Prostate gland (tissue), 2 donors: Measurements from ENCODE around the gene TMEM178A.

Experiments
- POLR2A ChIP-seq: fragments of 450-650 bp; IDR thresholded peaks from one replicate; pipeline ENCODE4 v1.6.1; 2016; ENCODE audit warnings: antibody characterized with exemption, mild to moderate bottlenecking
- TF ChIP-seq, protein P1 (sequence below), 4 experiments: fragments of 200-600 bp in 2 of 4; fragments of 450-650 bp in 2 of 4; sonication (generic) in 2 of 4; IDR thresholded peaks; 1 replicate in 3 of 4; 2 replicates in 1 of 4; pipeline ENCODE4 v1.5.1; 2016 to 2019; ENCODE audit warnings: antibody characterized with exemption in 4 of 4, mild to moderate bottlenecking in 2 of 4, moderate library complexity in 2 of 4

DNA sequence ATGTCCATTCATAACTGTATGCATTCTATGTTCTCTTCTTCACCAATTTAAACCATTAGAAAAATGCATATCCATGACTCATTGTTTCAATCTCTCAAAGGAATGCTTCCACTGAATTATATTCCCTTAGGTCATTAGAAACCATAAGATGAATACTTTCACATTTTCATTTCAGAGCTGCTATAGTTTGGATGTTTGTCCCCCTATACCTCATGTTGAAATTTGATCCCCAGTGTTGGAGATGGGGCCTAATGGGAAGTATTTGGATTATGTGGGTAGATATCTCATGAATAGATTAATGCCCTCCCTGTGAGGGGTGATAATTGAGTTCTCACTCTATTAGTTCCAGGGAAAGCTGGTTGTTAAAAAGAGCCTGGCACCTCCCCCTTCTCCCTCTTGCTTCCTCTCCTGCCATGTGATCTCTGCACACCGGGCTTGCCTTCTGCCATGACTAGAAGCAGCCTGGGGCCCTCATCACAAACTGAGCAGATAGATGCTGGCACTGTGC lies 77.6 kb downstream of the TMEM178A start:
- TF ChIP-seq, protein P1, sequence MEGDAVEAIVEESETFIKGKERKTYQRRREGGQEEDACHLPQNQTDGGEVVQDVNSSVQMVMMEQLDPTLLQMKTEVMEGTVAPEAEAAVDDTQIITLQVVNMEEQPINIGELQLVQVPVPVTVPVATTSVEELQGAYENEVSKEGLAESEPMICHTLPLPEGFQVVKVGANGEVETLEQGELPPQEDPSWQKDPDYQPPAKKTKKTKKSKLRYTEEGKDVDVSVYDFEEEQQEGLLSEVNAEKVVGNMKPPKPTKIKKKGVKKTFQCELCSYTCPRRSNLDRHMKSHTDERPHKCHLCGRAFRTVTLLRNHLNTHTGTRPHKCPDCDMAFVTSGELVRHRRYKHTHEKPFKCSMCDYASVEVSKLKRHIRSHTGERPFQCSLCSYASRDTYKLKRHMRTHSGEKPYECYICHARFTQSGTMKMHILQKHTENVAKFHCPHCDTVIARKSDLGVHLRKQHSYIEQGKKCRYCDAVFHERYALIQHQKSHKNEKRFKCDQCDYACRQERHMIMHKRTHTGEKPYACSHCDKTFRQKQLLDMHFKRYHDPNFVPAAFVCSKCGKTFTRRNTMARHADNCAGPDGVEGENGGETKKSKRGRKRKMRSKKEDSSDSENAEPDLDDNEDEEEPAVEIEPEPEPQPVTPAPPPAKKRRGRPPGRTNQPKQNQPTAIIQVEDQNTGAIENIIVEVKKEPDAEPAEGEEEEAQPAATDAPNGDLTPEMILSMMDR (IDR thresholded peaks at IDR 0.05) = no peak
- no peak for TF ChIP-seq POLR2A
